Kidney capillary endothelial cell (primary cell): Measurements from ENCODE around the gene EHD3.

Source experiments
- DNase-seq: peaks from one replicate; pipeline ENCODE4 v3.0.0-alpha.2; 2018; ENCODE audit warnings: low spot score

Gene EHD3

GRCh38 chr2:31213601-31214443, 20.1 kb upstream of the EHD3 start:
- DNase-seq, result no peak

- DNase-seq, result no peak
These were observed 19.5 kb upstream of the EHD3 start for GRCh38 chr2:31214444-31214915.

- no peak for DNase-seq
These were observed 17.2 kb upstream of the EHD3 start for GRCh38 chr2:31216734-31217133.

DNA sequence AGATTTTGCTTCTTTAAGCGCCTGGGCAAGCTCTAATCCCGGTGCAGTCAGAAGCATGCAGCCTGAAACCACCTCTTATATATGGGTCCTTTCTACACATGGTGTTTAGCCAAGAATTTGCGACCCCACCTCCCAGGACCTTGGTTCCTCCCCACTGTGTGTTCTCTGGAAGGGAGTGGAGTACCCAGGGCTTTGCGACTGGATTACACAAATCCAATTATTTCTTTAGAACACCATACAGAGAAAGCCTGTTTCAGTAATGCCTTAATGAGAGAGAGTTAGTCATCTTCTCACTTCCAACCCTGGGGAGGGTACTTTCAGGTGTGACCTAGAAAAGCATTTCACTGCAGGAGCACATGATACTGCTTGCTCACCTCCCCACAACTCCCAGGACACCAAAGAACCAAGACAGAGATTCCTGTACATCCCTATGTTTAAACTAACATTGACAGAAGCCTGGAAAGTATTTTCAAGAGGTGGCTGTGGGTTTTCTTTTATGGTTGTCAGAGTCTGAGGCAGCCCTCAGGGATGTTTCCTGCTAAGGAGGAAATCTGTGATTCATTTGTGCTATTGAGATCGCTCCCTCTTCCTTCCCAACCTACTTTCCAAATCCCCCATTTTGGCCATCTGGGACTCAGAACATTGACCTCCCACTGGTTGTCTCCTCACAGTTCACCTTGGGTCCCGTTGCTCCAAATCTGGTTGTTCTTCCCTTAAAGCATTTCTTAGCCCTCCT, 16.3 kb upstream of the EHD3 start, which contains the start of gene CAPN14:
Gene CAPN14, minus strand, starts transcription at position 51 of the 736 bp plus-strand sequence. CDS start 12,068 bp downstream, outside the sequence.
- DNase-seq, result peak; percentile 54

DNA sequence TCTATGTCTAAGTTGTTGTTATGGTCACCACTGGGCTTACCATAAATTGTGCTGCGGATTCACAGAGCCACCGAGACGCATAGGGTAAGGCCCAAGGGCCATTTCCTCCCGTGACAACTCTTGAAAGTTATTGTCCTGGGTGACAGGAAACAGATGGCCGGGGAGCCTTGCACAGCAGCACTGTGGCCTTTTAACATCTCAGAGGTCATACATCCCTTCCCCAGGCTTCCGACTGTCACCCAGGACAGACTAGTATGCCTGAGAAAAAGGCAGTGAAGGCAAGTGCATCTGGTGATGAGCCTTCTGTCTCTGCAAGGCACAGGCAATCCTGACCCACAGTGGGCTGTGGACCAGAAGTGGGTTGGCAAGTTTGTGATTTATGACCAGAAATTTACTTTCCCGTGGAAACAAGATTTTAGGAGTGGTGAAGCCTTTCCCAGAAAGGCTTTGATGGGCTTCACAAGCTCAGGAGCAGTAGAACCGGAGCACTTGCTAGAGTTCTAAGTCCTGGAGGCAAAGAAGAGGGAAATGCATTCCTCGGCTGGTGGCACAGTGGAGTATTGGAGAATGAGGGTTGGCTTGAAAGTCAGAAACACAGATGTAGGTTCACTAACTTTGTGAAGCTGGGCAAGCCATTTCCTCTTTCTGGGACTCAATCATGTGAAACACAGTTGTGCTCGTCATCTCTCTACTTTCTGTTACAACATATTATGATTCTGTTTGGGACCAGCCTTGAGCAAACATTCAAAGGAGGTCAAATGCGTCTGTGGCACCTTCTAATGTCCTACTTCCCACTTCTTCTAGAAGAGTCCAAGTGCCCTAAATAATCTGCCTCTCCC, 14.6 kb upstream of the EHD3 start:
- DNase-seq, result peak; percentile 56

DNA sequence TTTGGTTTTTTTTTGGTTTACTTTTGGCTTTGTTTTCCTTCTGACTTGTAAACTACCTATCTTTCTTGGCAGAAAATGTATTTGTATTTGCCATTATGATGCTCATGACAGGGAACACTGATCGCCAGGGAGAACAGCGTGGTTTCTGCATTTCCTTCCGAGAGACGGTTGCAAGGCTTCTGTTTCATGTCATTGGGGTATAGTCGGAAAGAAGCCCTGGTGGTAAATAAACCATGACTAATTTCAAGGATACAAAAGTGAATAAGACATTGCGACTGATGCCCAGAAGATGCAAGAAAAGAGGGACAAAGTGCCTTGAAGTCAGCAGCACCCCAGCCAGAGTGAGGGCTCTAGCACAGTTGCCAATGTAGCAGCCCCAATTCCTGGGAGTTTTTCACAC, 12.4 kb upstream of the EHD3 start:
- DNase-seq, result no peak

- no peak for DNase-seq
These were observed 11.9 kb upstream of the EHD3 start for GRCh38 chr2:31222071-31222470.

DNA sequence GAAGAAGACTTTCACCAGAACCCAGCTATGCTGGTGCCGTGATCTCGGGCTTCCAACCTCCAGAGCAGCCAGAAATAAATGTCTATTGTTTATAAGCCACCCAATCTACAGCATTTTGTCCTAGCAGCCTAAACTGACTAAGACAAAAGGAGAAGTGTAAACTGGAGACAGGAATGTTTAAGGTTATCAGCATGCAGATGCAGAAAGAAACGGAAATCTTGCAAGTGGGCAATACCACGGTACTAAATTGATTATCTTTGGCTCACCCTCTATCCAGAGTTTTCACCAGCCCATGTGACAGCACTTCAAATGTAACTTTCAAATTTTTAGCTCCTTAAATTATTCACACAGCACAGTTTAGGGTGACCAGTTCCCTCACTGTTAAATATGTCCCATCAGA, 10.9 kb upstream of the EHD3 start:
- DNase-seq, result no peak

DNA sequence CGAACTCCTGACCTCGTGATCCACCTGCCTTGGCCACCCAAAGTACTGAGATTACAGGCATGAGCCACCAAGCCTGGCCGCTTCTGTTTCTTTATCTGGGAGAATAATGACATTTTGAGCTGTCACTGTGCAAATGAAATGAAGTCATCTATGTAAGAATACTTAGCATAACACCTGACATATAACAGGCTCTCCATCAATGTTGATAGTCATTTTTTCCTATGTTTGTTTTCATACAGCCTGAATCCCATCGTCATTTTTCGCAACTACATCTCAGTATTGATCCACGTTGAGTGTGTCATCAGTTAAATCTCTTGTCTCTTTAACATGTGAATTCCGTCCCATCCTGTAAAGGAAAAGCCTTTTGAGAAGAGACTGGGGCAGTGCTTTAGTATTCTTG, 10.2 kb upstream of the EHD3 start:
- no peak for DNase-seq

DNA sequence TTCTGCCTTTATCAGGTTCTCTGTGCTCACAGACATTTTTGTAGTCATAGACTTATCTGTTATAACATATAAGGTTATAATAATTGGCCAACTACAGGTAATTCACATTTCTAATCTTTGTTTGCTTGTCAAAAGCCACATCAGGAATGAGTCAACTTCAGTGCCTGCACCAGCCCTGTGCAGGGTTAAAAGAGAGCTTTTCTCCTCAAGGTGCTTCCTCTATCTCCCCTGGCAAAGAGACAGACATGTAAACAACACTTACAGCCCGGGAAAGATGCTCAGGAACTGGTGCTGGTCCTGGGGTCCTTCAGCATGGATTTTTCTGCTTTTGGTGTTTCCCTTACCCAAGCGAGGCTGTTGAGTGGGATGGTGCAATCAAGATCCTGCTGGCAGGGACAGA, 7.7 kb upstream of the EHD3 start:
- no peak for DNase-seq

DNA sequence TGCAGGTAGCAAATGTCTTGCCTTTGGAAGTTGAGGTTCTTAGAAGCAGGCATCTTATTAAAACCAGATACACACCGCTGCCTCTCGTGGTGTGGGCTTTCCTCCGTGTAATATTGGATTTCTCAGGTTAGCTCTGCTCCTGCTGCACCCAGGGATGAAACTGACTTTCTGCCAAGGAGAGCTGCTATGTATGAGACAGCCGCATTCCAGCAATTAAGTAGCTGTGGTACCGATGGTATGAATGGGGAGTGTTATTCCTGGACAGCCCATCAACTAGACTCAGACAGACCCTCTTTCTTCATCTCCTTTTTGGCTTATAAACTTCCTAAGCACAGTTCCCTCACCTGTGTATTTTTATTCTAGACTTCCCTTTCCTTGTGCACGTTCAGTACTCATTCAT, 6.8 kb upstream of the EHD3 start:
- no peak for DNase-seq

GRCh38 chr2:31227711-31228125, 6.2 kb upstream of the EHD3 start:
- no peak for DNase-seq

DNA sequence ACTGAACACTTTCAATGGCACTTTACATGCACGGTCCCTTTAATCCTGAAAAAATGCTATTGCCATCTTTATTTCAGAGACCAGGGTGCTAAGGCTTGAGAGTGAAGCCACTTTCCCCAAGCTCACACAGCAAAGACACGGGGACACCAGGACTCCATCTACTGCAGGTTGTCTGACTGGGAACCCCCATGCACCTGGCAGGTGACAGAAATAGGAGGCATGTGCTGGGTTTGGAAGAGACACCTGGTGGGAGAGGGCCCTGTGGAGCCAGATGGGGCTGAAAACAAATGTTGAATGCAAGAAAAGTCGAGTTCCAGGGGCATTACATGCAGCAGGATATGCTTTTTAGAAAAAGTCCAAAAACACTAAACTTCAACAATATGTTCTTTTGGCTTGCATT, 5.2 kb upstream of the EHD3 start:
- no peak for DNase-seq

- no peak for DNase-seq
These were observed 3.2 kb upstream of the EHD3 start for GRCh38 chr2:31230751-31231150.

GRCh38 chr2:31231571-31232302, 2.2 kb upstream of the EHD3 start:
- no peak for DNase-seq

DNA sequence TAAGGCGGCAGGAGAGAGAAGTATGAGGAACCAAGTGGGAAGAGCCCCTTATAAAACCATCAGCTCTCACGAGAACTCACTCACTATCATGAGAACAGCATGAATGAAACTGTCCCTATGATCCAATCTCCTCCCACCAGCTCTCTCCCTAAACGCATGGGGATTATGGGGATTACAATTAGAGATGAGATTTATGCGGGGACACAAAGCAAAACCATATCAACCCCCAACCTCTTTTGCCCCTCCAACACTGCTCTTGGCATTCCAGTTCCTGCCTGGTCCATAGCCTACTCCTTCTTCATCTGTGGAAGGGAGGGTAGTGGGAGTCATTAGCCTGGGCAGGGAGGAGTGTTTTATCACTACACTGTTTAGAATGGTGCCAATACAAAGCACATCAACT, 1.4 kb upstream of the EHD3 start:
- no peak for DNase-seq

GRCh38 chr2:31233231-31233630, 721 bp upstream of the EHD3 start:
- DNase-seq, result peak; percentile 42

GRCh38 chr2:31234683-31235503, 941 bp downstream of the EHD3 start:
- DNase-seq, result no peak

- peak; percentile 46 for DNase-seq
These were observed 1.6 kb downstream of the EHD3 start for GRCh38 chr2:31235504-31235902.

DNA sequence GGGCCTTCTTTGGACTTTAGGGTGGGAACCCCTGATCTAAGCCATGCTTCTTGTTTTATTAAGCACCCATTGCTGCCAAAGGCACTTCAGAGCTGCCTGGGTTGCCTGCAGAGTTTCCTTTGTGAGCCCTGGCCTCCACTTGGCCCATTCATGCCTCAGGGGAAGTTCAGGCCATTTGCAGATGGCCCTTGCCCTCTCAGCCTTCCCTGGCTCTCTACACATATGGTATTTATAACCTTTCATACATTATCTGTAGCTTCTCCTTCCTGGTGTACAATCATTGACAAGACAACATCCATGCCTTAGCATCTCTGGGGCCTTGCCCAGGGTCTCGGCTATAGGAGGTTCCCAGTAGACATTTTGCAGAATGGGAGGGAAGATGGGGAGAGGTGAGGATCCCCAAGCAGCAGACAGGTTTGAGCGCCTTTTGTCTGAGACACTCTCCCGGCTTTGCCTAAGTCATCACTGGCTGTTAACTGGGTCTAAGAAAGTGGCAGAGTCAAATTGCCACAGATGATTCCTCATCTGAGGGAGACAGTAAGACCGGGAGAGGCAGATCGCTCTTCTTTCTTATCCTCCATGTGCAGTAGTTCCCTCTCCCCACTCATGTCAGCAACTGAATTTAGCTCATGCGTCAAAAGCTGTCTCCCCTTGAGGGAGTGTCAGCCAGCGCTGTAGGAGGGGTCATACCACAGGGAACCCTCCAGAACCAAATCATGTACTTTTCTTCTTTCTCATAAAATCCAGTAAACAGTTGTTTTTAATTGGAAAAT, 2.7 kb downstream of the EHD3 start:
- no peak for DNase-seq
